ENCODE data around the gene KIF24.

GRCh38 chr9:34349324-34349723 lies 20.3 kb upstream of the KIF24 start:
- TF ChIP-seq CTCF (IDR thresholded peaks at IDR 0.05; ENCODE audit: low read depth, low read length): no peak
- no peak for TF ChIP-seq EZH2phosphoT487 (IDR thresholded peaks at IDR 0.05; ENCODE audit: low read depth)

Measured in OCI-LY3 (cell line).